Transverse colon (tissue), 4 donors: ENCODE measurements around the gene PRLHR. TPM values are rescaled to one million over a fixed set of nuclear protein-coding genes. Genes with fewer than 3 reads are reported as not detected.

Experiments used
- DNase-seq: peaks from one replicate; pipeline ENCODE4 v3.0.0-alpha.2; 2019
- H3K27ac ChIP-seq, 4 donors: fragments of 200-600 bp; sonication (generic); 2 replicates each; pipeline ENCODE4 v1.5.1; 2016 to 2018; ENCODE audit warnings: inconsistent platforms in 4 of 4
- H3K27me3 ChIP-seq: fragments of 200-600 bp; sonication (generic); 2 replicates; pipeline ENCODE4 v1.5.1; 2017; ENCODE audit warnings: inconsistent platforms
- H3K36me3 ChIP-seq, 4 donors: fragments of 200-600 bp; sonication (generic); 2 replicates each; pipeline ENCODE4 v1.5.1; 2017 to 2019; ENCODE audit warnings: inconsistent platforms in 4 of 4
- H3K4me1 ChIP-seq, 4 donors: fragments of 200-600 bp; sonication (generic); 2 replicates each; pipeline ENCODE4 v1.5.1; 2017 to 2020; ENCODE audit warnings: inconsistent platforms in 4 of 4
- H3K4me3 ChIP-seq, 4 donors: fragments of 200-600 bp; sonication (generic); 1 replicate in 1 of 4; 2 replicates in 3 of 4; pipeline versions ENCODE4 v1.5.1 to v1.6.1; 2017 to 2019; ENCODE audit warnings: inconsistent platforms in 4 of 4
- H3K9me3 ChIP-seq, 2 donors: fragments of 200-600 bp; sonication (generic); 2 replicates each; pipeline ENCODE4 v1.5.1; 2017 to 2019; ENCODE audit warnings: inconsistent platforms in 2 of 2
- EP300 ChIP-seq: sonication (generic); formaldehyde crosslinking; IDR thresholded peaks from one replicate; pipeline ENCODE4 v1.6.1; 2017; ENCODE audit warnings: antibody characterized with exemption, low read depth
- POLR2A ChIP-seq: fragments of 450-650 bp; IDR thresholded peaks from one replicate; pipeline ENCODE4 v1.6.1; 2016; ENCODE audit warnings: antibody characterized with exemption, mild to moderate bottlenecking, moderate library complexity
- POLR2AphosphoS5 ChIP-seq, 3 donors: sonication (generic); formaldehyde crosslinking; IDR thresholded peaks; one replicate each; pipeline ENCODE4 v1.6.1; 2016; ENCODE audit warnings: antibody characterized with exemption in 3 of 3
- WGBS, 2 donors: methylation state at CpG; one replicate each; pipeline ENCODE4 v1.1.5; 2018; ENCODE audit warnings: low coverage in 1 of 2; 5-methylcytosine and 5-hydroxymethylcytosine counted together
- in situ Hi-C, 4 donors: fragments of 200-750 bp; cut with MboI; loops; one replicate each; pipeline versions ENCODE4 v1.15.0 to v1.15.1; 2017; ENCODE audit warnings: low sequenced_read_pairs in 3 of 4, low pct_ligation_motif_present in 1 of 4, low pct_unique_long_range_greater_than_20kb in 1 of 4
- intact Hi-C: fragments of 100-400 bp; cut with DNase I; formaldehyde crosslinking; loops from one replicate; pipeline ENCODE4 v1.15.1; 2023; ENCODE audit warnings: low total_unique reads
- total RNA-seq, 4 donors: library from RNA; depleted of rRNA; stranded (reverse); fragments of >200 nt; gene quantifications; one replicate each; pipeline ENCODE4 v1.1.0, GENCODE V29; 2016
- TF ChIP-seq, protein P1 (sequence below), 5 experiments: fragments of 200-600 bp in 3 of 5; fragments of 450-650 bp in 2 of 5; sonication (generic) in 3 of 5; IDR thresholded peaks; 1 replicate in 2 of 5; 2 replicates in 3 of 5; pipeline ENCODE4 v1.5.1; 2016 to 2017; ENCODE audit warnings: antibody characterized with exemption in 5 of 5, inconsistent platforms in 3 of 5, mild to moderate bottlenecking in 2 of 5, moderate library complexity in 1 of 5

PRLHR gene
- total RNA-seq, 4 donors from 2014 or later = not detected

DNA sequence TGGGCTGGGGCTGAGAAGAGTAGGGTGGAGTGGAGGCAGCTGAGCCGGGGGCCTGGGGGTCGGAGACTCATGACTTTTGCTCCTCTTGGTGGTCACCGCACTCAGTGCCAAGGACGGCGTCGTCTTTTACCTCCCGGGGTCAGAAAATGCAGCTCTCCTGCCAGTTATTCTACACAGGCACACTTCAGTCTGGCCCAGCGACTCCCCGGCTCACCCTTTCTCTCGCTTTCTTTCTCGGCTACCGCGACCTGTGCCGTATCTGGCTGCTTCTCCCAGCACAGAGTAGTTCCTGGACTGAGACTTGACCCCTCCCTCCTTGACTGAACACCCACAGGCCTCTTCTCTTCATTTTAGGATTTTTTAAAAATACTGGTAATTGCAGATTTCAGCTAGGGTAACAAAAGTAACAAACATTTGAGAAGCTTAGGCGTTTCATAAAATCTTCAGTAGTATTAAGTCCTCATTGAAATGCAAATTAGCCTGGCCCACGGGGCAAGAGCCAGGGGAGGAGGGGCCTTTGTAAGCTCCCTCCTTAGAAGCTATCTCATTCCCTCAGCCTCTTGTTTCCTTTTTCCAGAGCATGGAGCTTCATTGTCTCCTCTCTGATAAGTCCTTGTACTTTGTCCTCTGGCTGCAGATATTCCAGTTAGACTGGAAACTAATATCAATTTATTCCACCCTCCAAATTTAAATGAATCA lies 1.1 kb upstream of the PRLHR start:
- Histone ChIP-seq H3K9me3 (no peaks in the 10 kb centered on the region), H3K27me3 (peaks cover 67% of the 10 kb centered on the region), H3K27ac (no peak overlapping the region), H3K36me3 (no peaks in the 10 kb centered on the region), H3K4me3 (no peak overlapping the region), H3K4me1 (peaks cover 0 to 7% (median 0%) of the 10 kb centered on the region in 4 donors)
- 10 to 11% methylated on average over 15 to 16 of the region's 16 CpGs for WGBS, 2 donors
- no peak for DNase-seq
- in situ Hi-C loops (loop anchor here in 1 of 4 donors (25.0 kb wide), 1 partner anchor 416 kb away; no protein-coding TSS in a partner anchor), intact Hi-C loops (no loop called here)
- TF ChIP-seq POLR2A (no peak), EP300 (no peak), POLR2AphosphoS5 (IDR thresholded peaks at IDR 0.05) (no peak)
- TF ChIP-seq, protein P1, sequence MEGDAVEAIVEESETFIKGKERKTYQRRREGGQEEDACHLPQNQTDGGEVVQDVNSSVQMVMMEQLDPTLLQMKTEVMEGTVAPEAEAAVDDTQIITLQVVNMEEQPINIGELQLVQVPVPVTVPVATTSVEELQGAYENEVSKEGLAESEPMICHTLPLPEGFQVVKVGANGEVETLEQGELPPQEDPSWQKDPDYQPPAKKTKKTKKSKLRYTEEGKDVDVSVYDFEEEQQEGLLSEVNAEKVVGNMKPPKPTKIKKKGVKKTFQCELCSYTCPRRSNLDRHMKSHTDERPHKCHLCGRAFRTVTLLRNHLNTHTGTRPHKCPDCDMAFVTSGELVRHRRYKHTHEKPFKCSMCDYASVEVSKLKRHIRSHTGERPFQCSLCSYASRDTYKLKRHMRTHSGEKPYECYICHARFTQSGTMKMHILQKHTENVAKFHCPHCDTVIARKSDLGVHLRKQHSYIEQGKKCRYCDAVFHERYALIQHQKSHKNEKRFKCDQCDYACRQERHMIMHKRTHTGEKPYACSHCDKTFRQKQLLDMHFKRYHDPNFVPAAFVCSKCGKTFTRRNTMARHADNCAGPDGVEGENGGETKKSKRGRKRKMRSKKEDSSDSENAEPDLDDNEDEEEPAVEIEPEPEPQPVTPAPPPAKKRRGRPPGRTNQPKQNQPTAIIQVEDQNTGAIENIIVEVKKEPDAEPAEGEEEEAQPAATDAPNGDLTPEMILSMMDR (IDR thresholded peaks at IDR 0.05) = no peak

DNA sequence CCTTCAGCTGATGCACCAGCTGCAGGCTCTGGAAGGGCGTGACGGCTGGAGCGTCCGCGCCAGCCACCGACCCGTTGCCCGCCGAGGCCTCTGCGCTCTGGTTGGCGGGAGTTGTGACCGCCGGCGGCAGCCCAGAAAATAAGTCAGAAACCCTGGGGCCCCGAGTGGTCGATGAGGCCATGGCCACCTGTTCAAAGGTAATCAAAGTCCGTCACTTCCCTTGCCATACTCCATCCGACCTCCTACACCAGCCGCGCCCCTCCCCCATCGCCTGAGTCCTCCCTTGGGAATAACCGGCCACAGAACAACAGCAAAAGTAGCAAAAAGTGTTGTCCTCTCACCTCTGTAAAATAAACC lies 406 bp downstream of the PRLHR start:
- 13 to 40% methylated on average over 3 to 15 of the region's 22 CpGs for WGBS, 2 donors
- DNase-seq = no peak
- H3K27ac ChIP-seq = no peak overlapping the region
- H3K27me3 ChIP-seq = peaks cover 67% of the 10 kb centered on the region
- H3K4me1 ChIP-seq = peaks cover 0 to 7% (median 0%) of the 10 kb centered on the region in 4 donors
- no peak for TF ChIP-seq POLR2AphosphoS5 (IDR thresholded peaks at IDR 0.05)
- TF ChIP-seq, protein P1 (IDR thresholded peaks at IDR 0.05) = no peak
- no peak for TF ChIP-seq EP300
- no peak for TF ChIP-seq POLR2A
- no peaks in the 10 kb centered on the region for H3K9me3 ChIP-seq
- intact Hi-C loops (no loop called here), in situ Hi-C loops (loop anchor here in 1 of 4 donors (25.0 kb wide), 1 partner anchor 417 kb away; no protein-coding TSS in a partner anchor)
- H3K36me3 ChIP-seq = no peaks in the 10 kb centered on the region
- H3K4me3 ChIP-seq = no peak overlapping the region

DNA sequence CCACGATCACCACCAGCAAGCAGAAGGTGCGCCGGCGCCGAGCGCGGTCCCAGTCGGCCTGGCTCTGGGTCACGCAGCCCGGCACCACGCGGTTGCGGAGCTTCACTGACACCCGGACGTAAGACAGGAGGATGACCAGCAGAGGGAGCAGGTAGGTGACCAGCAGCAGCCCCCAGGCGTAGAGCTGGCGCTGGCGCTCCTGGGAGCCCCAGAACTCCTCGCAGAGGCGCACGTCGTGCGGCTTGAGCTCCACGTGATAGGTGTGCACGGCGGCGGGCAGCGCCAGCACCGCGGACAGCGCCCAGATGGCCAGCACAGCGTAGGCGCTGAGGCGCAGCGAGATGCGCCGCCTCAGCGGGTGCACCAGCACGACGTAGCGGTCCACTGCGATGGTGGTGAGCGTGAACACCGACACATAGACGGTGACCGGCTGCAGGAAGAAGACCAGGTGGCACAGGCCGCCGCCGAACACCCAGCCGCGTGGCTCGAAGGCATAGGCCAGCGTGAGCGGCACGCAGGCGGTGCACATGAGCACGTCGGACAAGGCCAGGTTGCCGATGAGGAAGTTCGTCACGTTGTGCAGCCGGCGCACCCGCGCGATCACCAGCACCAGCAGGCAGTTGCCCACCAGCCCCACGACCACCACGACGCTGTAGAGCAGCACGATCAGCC lies 920 bp downstream of the PRLHR start:
- Histone ChIP-seq H3K9me3 (no peaks in the 10 kb centered on the region), H3K36me3 (no peaks in the 10 kb centered on the region), H3K4me3 (no peak overlapping the region), H3K4me1 (peaks cover 0 to 7% (median 0%) of the 10 kb centered on the region in 4 donors), H3K27ac (no peak overlapping the region), H3K27me3 (peaks cover 66% of the 10 kb centered on the region)
- 35% methylated on average over 70 of the region's 70 CpGs; no CpG with 5 or more reads in 1 of the 2 donors for WGBS, 2 donors
- in situ Hi-C loops = loop anchor here in 1 of 4 donors (25.0 kb wide), 1 partner anchor 418 kb away; no protein-coding TSS in a partner anchor
- TF ChIP-seq, protein P1 (IDR thresholded peaks at IDR 0.05) = peak in 2 of 5 experiments; percentile 16 to 20
- TF ChIP-seq POLR2A = no peak
- no peak for DNase-seq
- intact Hi-C loops = no loop called here

DNA sequence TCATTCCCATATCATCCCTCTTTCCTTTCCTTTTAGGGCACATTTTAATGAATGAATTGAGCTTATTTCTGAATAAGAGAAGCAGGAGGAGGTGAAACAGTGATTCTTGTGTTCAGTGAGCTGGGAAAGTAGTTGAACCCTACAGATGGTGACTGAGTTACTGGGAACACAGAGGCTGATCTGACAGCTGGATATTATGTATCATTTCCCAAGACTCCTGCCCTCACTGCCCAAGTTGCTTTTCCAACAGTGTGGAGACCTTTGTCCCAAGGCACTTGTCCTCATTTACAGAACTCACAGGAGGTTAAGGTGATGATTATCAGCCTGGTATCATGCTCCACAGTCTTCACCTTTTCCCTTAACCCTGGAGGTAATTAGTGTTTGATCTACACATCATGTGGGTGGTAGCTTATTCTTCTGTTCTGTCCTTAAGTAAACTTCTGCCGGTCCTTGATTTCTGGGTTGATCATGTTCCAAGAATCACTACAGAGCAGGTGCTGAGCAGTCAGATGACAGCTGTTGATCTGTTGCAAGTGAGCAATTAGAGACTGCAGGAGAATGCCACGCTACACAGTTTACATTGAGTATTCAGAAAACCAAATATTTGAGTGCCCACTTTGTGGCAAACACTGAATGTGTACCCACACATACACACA lies 2.6 kb downstream of the PRLHR start:
- no peak overlapping the region for H3K27ac ChIP-seq
- H3K36me3 ChIP-seq = no peaks in the 10 kb centered on the region
- intact Hi-C loops (no loop called here), in situ Hi-C loops (loop anchor here in 1 of 4 donors (25.0 kb wide), 1 partner anchor 419 kb away; no protein-coding TSS in a partner anchor)
- no peaks in the 10 kb centered on the region for H3K9me3 ChIP-seq
- no peak for DNase-seq
- H3K27me3 ChIP-seq = peaks cover 53% of the 10 kb centered on the region
- whole genome bisulfite sequencing, 2 donors = 33 to 52% methylated on average over 1 to 2 of the region's 2 CpGs
- peaks cover 0 to 7% (median 0%) of the 10 kb centered on the region in 4 donors for H3K4me1 ChIP-seq
- TF ChIP-seq, protein P1 (IDR thresholded peaks at IDR 0.05) = no peak
- peak in 1 of 3 donors; percentile 18 for TF ChIP-seq POLR2AphosphoS5 (IDR thresholded peaks at IDR 0.05)
- H3K4me3 ChIP-seq = no peak overlapping the region
